Neural cell (in vitro differentiated cells): Measurements from ENCODE around the gene STAU1.

Source experiments
- CTCF ChIP-seq: fragments of 450-650 bp; IDR thresholded peaks from 2 replicates; pipeline ENCODE4 v1.5.1; 2014; ENCODE audit warnings: antibody characterized with exemption, mild to moderate bottlenecking, moderate library complexity; ENCODE audit not compliant: poor library complexity, severe bottlenecking
- EP300 ChIP-seq: fragments of 450-650 bp; conservative IDR thresholded peaks from 2 replicates; pipeline ENCODE4 v1.6.1; 2014; ENCODE audit warnings: antibody characterized with exemption, mild to moderate bottlenecking, moderate library complexity; ENCODE audit not compliant: poor library complexity, severe bottlenecking
- EZH2 ChIP-seq: fragments of 200-600, 300-800 bp; shearing (Covaris generic), sonication (generic); IDR thresholded peaks from 2 replicates; pipeline ENCODE4 v1.6.1; 2014; ENCODE audit warnings: antibody characterized with exemption, low read length, borderline replicate concordance, mild to moderate bottlenecking; ENCODE audit not compliant: insufficient read depth, poor library complexity, severe bottlenecking
- MXI1 ChIP-seq: fragments of 450-650 bp; conservative IDR thresholded peaks from 2 replicates; pipeline ENCODE4 v1.6.1; 2014; ENCODE audit warnings: antibody characterized with exemption, mild to moderate bottlenecking; ENCODE audit not compliant: poor library complexity, severe bottlenecking
- POLR2AphosphoS5 ChIP-seq: IDR thresholded peaks from 2 replicates; pipeline ENCODE4 v1.6.1; 2012
- RAD21 ChIP-seq: fragments of 450-650 bp; conservative IDR thresholded peaks from 2 replicates; pipeline ENCODE4 v1.6.1; 2014; ENCODE audit warnings: antibody characterized with exemption, mild to moderate bottlenecking, moderate library complexity
- REST ChIP-seq: IDR thresholded peaks from 2 replicates; pipeline ENCODE4 v1.6.1; 2012; ENCODE audit warnings: borderline replicate concordance
- SMC3 ChIP-seq: fragments of 450-650 bp; conservative IDR thresholded peaks from 2 replicates; pipeline ENCODE4 v1.6.1; 2014; ENCODE audit warnings: antibody characterized with exemption, mild to moderate bottlenecking, moderate library complexity; ENCODE audit not compliant: poor library complexity
- TAF1 ChIP-seq: IDR thresholded peaks from 2 replicates; pipeline ENCODE4 v1.6.1; 2012; ENCODE audit warnings: low read depth

- TF ChIP-seq CTCF (no peak), REST (no peak), EP300 (no peak), EZH2 (no peak), POLR2AphosphoS5 (no peak), TAF1 (no peak), RAD21 (no peak), SMC3 (no peak), MXI1 (no peak)
These were observed 40.5 kb upstream of the STAU1 start for GRCh38 chr20:49228676-49229075.
